Mesendoderm (in vitro differentiated cells): ENCODE data around the gene KCNJ15.

ENCODE experiments used
- DNase-seq: peaks from one replicate; pipeline ENCODE4 v3.0.0; 2013
- H2AK5ac ChIP-seq: 2 replicates; pipeline ENCODE4 v1.6.1; 2013; ENCODE audit warnings: low read length, inconsistent platforms
- H2BK120ac ChIP-seq: 2 replicates; pipeline ENCODE4 v1.6.1; 2013; ENCODE audit warnings: low read depth, mild to moderate bottlenecking, low read length, moderate library complexity, mixed read lengths
- H2BK15ac ChIP-seq: replicated peaks from 2 replicates; pipeline ENCODE4 v1.6.1; 2013; ENCODE audit warnings: low read depth, mild to moderate bottlenecking, moderate library complexity
- H2BK5ac ChIP-seq: 2 replicates; pipeline ENCODE4 v1.6.1; 2013; ENCODE audit warnings: low read length, inconsistent platforms
- H3K18ac ChIP-seq: 2 replicates; pipeline ENCODE4 v1.6.1; 2013; ENCODE audit warnings: mild to moderate bottlenecking, low read length, mixed read lengths
- H3K23ac ChIP-seq: one replicate; pipeline ENCODE4 v1.6.1; 2013; ENCODE audit warnings: low read length
- H3K27ac ChIP-seq: 2 replicates; pipeline ENCODE4 v1.5.1; 2013; ENCODE audit warnings: low read depth, mild to moderate bottlenecking, inconsistent platforms, low read length, moderate library complexity
- H3K27me3 ChIP-seq: 2 replicates; pipeline ENCODE4 v1.6.1; 2013; ENCODE audit warnings: low read length, control low read depth, mild to moderate bottlenecking, inconsistent platforms; ENCODE audit not compliant: insufficient read depth, poor library complexity
- H3K36me3 ChIP-seq: 2 replicates; pipeline ENCODE4 v1.6.1; 2013; ENCODE audit warnings: low read length, inconsistent platforms; ENCODE audit not compliant: control insufficient read depth, insufficient read depth
- H3K4ac ChIP-seq: one replicate; pipeline ENCODE4 v1.6.1; 2013; ENCODE audit warnings: low read depth, mild to moderate bottlenecking, low read length, moderate library complexity
- H3K4me1 ChIP-seq: 2 replicates; pipeline ENCODE4 v1.6.1; 2013; ENCODE audit warnings: low read depth, low read length, inconsistent platforms; ENCODE audit not compliant: control insufficient read depth
- H3K4me2 ChIP-seq: 2 replicates; pipeline ENCODE4 v1.6.1; 2013; ENCODE audit warnings: low read length
- H3K4me3 ChIP-seq: 2 replicates; pipeline ENCODE4 v1.5.1; 2013; ENCODE audit warnings: mild to moderate bottlenecking, low read length
- H3K56ac ChIP-seq: one replicate; pipeline ENCODE4 v1.6.1; 2013; ENCODE audit warnings: low read length
- H3K79me1 ChIP-seq: 2 replicates; pipeline ENCODE4 v1.6.1; 2013; ENCODE audit warnings: low read length, inconsistent platforms
- H3K79me2 ChIP-seq: 2 replicates; pipeline ENCODE4 v1.6.1; 2013; ENCODE audit warnings: mild to moderate bottlenecking, low read length; ENCODE audit not compliant: control insufficient read depth, insufficient read depth
- H3K9ac ChIP-seq: 2 replicates; pipeline ENCODE4 v1.6.1; 2013; ENCODE audit warnings: low read length, inconsistent platforms
- H4K5ac ChIP-seq: one replicate; pipeline ENCODE4 v1.6.1; 2013; ENCODE audit warnings: low read length
- H4K8ac ChIP-seq: one replicate; pipeline ENCODE4 v1.6.1; 2013; ENCODE audit warnings: low read depth, mild to moderate bottlenecking, control low read depth, low read length, moderate library complexity
- WGBS: extraction: QIAGEN DNeasy Blood & Tissue Kit; methylation state at CpG from one replicate; pipeline ENCODE4 v1.1.7; 2013; ENCODE audit warnings: low lambda C conversion rate, missing lambda C conversion rate; ENCODE audit not compliant: insufficient coverage; ENCODE audit errors: extremely low coverage; 5-methylcytosine and 5-hydroxymethylcytosine counted together

Gene KCNJ15

GRCh38 chr21:38355353-38355752 lies 98.6 kb downstream of the KCNJ15 start:
- Histone ChIP-seq H4K5ac (no peak overlapping the region), H3K79me1 (no peaks in the 10 kb centered on the region), H3K9ac (no peak overlapping the region), H3K4ac (no peak overlapping the region), H3K79me2 (no peaks in the 10 kb centered on the region), H2BK120ac (no peak overlapping the region), H3K27ac (no peak overlapping the region), H3K4me2 (no peak overlapping the region), H2BK5ac (no peak overlapping the region), H3K36me3 (no peaks in the 10 kb centered on the region), H3K18ac (no peak overlapping the region), H3K56ac (no peak overlapping the region), H2BK15ac (no peak overlapping the region), H3K4me1 (peaks cover 7% of the 10 kb centered on the region), H3K23ac (no peak overlapping the region), H4K8ac (no peak overlapping the region), H3K27me3 (no peaks in the 10 kb centered on the region), H2AK5ac (no peak overlapping the region), H3K4me3 (no peak overlapping the region)
- DNase-seq = no peak
- no CpG with 5 or more reads among the region's 4 CpGs for WGBS

GRCh38 chr21:38355992-38356781 lies 99.4 kb downstream of the KCNJ15 start:
- Histone ChIP-seq H3K23ac (no peak overlapping the region), H3K4me2 (no peak overlapping the region), H3K4me1 (peaks cover 7% of the 10 kb centered on the region), H3K36me3 (no peaks in the 10 kb centered on the region), H3K4ac (no peak overlapping the region), H4K5ac (no peak overlapping the region), H3K27me3 (no peaks in the 10 kb centered on the region), H3K27ac (no peak overlapping the region), H3K79me2 (no peaks in the 10 kb centered on the region), H3K56ac (peak overlapping the region; percentile 51), H2BK15ac (no peak overlapping the region), H3K9ac (no peak overlapping the region), H3K4me3 (no peak overlapping the region), H3K79me1 (no peaks in the 10 kb centered on the region), H2BK5ac (no peak overlapping the region), H2AK5ac (no peak overlapping the region), H4K8ac (no peak overlapping the region), H2BK120ac (no peak overlapping the region), H3K18ac (no peak overlapping the region)
- WGBS = no CpG with 5 or more reads among the region's 20 CpGs
- peak; percentile 76 for DNase-seq
